WERI-Rb-1 (cell line): Measurements from ENCODE around the gene OLFM1.
A peak's percentile ranks its signal among the peaks of the same experiment; 100 is the strongest.

Experiments used
- DNase-seq: peaks from one replicate; pipeline ENCODE4 v3.0.0-alpha.2; 2020
- H3K27ac ChIP-seq: fragments of 250-450 bp; sonication (Bioruptor Pico); 2 replicates; pipeline ENCODE4 v1.5.1; 2020; ENCODE audit warnings: mild to moderate bottlenecking, moderate library complexity
- H3K27me3 ChIP-seq: fragments of 250-450 bp; sonication (Bioruptor Pico); 2 replicates; pipeline ENCODE4 v1.5.1; 2021; ENCODE audit warnings: mild to moderate bottlenecking, low read depth, moderate library complexity; ENCODE audit not compliant: insufficient read depth, severe bottlenecking
- H3K36me3 ChIP-seq: fragments of 250-450 bp; sonication (Bioruptor Pico); 2 replicates; pipeline ENCODE4 v1.5.1; 2020; ENCODE audit warnings: mild to moderate bottlenecking, moderate library complexity
- H3K4me3 ChIP-seq: 2 replicates; pipeline ENCODE4 v1.5.1; 2011; ENCODE audit warnings: low read depth, mild to moderate bottlenecking, control low read depth, low read length
- H3K9me3 ChIP-seq: fragments of 250-450 bp; sonication (Bioruptor Pico); 2 replicates; pipeline ENCODE4 v1.5.1; 2021; ENCODE audit warnings: mild to moderate bottlenecking, moderate library complexity; ENCODE audit not compliant: severe bottlenecking
- CTCF ChIP-seq: IDR thresholded peaks from 2 replicates; pipeline ENCODE4 v1.5.1; 2011; ENCODE audit warnings: low read depth, mild to moderate bottlenecking, control low read depth, inconsistent platforms, low read length

OLFM1 gene

GRCh38 chr9:135136481-135136880, 49.0 kb downstream of the OLFM1 start:
- DNase-seq, result peak; percentile 76
- Histone ChIP-seq H3K4me3 (no peak overlapping the region), H3K27me3 (no peaks in the 10 kb centered on the region), H3K9me3 (peaks cover 8% of the 10 kb centered on the region), H3K27ac (peak overlapping the region; percentile 96), H3K36me3 (no peaks in the 10 kb centered on the region)
- TF ChIP-seq CTCF, result no peak

- no peak for TF ChIP-seq CTCF
- DNase-seq, result peak; percentile 86
- peak overlapping the region; percentile 96 for H3K27ac ChIP-seq
- H3K9me3 ChIP-seq, result peaks cover 8% of the 10 kb centered on the region
- H3K4me3 ChIP-seq, result peak overlapping the region; percentile 15
- no peaks in the 10 kb centered on the region for H3K36me3 ChIP-seq
- H3K27me3 ChIP-seq, result no peaks in the 10 kb centered on the region
Measured at GRCh38 chr9:135136991-135137832, 49.7 kb downstream of the OLFM1 start.

GRCh38 chr9:135138078-135138855, 50.8 kb downstream of the OLFM1 start:
- no peak overlapping the region for H3K4me3 ChIP-seq
- no peaks in the 10 kb centered on the region for H3K36me3 ChIP-seq
- peaks cover 8% of the 10 kb centered on the region for H3K9me3 ChIP-seq
- H3K27me3 ChIP-seq, result no peaks in the 10 kb centered on the region
- no peak for TF ChIP-seq CTCF
- DNase-seq, result no peak
- H3K27ac ChIP-seq, result peak overlapping the region; percentile 96

- Histone ChIP-seq H3K36me3 (no peaks in the 10 kb centered on the region), H3K27ac (no peak overlapping the region), H3K4me3 (no peak overlapping the region), H3K9me3 (peaks cover 8% of the 10 kb centered on the region), H3K27me3 (no peaks in the 10 kb centered on the region)
- no peak for DNase-seq
- TF ChIP-seq CTCF, result no peak
Measured at GRCh38 chr9:135139366-135139959, 52.0 kb downstream of the OLFM1 start.

- no peak overlapping the region for H3K27ac ChIP-seq
- H3K27me3 ChIP-seq, result no peaks in the 10 kb centered on the region
- peaks cover 8% of the 10 kb centered on the region for H3K9me3 ChIP-seq
- H3K4me3 ChIP-seq, result no peak overlapping the region
- H3K36me3 ChIP-seq, result no peaks in the 10 kb centered on the region
- no peak for TF ChIP-seq CTCF
- no peak for DNase-seq
Measured at GRCh38 chr9:135141183-135141774, 53.8 kb downstream of the OLFM1 start.
